Body of pancreas (tissue), 4 donors: ENCODE measurements around the gene FAM204A.

Source experiments
- POLR2A ChIP-seq, 3 donors: fragments of 450-650 bp; IDR thresholded peaks; one replicate each; pipeline ENCODE4 v1.6.1; 2016; ENCODE audit warnings: antibody characterized with exemption in 3 of 3, mild to moderate bottlenecking in 2 of 3
- TF ChIP-seq, protein P1 (sequence below), 7 experiments: fragments of 450-650 bp in 4 of 7; fragments of 200-600 bp in 3 of 7; sonication (generic) in 3 of 7; IDR thresholded peaks; one replicate each; pipeline ENCODE4 v1.5.1; 2016 to 2019; ENCODE audit warnings: antibody characterized with exemption in 7 of 7

DNA sequence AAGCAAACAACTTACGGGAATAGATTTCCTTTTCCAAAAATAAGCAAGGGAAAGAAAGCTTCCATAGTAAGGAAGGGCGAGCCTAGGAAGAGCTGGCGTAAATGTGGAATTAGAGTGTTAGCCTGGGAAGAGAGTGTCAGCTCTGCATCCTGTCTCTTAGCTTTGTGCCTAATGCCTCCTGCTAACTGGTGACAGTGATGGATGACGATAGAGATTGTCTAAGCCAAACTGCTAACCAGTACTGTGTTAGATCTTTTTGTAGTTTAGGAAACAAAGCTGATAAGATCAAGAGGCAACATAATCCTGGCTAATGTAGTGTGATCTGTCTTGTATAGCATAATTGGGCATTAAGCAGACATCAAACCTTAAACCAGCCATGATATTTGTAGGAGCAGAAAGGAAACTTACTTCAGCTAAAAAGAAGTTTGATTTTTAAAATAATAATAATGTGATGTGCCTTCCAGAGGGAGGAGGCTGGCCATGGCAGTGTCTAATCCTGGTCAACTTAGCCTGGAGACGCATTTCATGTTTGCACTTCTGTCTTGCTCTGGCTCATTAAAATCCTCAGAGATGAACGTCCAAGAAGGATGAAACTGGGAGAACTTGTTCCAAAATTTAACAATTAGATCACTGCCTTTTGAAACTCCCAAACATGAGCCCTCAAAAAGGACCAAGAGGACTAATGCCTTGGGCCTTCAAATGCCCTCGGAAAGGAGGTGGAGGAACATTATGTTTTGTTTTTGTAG lies 85.1 kb downstream of the FAM204A start:
- TF ChIP-seq, protein P1, sequence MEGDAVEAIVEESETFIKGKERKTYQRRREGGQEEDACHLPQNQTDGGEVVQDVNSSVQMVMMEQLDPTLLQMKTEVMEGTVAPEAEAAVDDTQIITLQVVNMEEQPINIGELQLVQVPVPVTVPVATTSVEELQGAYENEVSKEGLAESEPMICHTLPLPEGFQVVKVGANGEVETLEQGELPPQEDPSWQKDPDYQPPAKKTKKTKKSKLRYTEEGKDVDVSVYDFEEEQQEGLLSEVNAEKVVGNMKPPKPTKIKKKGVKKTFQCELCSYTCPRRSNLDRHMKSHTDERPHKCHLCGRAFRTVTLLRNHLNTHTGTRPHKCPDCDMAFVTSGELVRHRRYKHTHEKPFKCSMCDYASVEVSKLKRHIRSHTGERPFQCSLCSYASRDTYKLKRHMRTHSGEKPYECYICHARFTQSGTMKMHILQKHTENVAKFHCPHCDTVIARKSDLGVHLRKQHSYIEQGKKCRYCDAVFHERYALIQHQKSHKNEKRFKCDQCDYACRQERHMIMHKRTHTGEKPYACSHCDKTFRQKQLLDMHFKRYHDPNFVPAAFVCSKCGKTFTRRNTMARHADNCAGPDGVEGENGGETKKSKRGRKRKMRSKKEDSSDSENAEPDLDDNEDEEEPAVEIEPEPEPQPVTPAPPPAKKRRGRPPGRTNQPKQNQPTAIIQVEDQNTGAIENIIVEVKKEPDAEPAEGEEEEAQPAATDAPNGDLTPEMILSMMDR (IDR thresholded peaks at IDR 0.05): no peak
- no peak for TF ChIP-seq POLR2A (IDR thresholded peaks at IDR 0.05)
